ENCODE data around the gene KCNQ2. TPM values are rescaled to one million over a fixed set of nuclear protein-coding genes. Genes with fewer than 3 reads are reported as not detected.

KCNQ2 gene
- total RNA-seq, 1 donor from 2014 or later: not detected

DNA sequence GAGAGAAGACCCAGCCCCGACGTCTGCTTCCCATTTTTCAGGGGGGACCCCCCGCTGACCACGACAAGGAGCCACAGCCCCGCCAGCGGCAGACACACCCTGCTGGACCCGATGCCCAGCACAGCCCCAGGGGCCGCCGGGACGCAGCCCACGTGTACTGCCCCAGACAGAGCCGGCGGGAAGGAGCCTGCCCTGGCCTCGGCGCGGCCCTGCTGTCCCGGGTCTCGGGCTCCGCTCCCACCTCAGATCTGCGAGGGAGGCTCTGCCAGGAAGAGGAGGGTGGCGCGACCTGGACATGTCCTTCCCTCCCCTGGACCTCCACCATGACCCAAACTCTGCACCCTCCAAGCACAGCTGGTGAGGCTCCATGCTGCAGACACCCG, 54.7 kb downstream of the KCNQ2 start:
- Histone ChIP-seq H3K4me3 (ENCODE audit: low read depth, low read length) (no peak overlapping the region), H3K36me3 (ENCODE audit: control insufficient read depth, insufficient read depth, low read length) (no peaks in the 10 kb centered on the region), H3K27me3 (ENCODE audit: control insufficient read depth, insufficient read depth, low read length) (no peaks in the 10 kb centered on the region)
- TF ChIP-seq, protein P1, sequence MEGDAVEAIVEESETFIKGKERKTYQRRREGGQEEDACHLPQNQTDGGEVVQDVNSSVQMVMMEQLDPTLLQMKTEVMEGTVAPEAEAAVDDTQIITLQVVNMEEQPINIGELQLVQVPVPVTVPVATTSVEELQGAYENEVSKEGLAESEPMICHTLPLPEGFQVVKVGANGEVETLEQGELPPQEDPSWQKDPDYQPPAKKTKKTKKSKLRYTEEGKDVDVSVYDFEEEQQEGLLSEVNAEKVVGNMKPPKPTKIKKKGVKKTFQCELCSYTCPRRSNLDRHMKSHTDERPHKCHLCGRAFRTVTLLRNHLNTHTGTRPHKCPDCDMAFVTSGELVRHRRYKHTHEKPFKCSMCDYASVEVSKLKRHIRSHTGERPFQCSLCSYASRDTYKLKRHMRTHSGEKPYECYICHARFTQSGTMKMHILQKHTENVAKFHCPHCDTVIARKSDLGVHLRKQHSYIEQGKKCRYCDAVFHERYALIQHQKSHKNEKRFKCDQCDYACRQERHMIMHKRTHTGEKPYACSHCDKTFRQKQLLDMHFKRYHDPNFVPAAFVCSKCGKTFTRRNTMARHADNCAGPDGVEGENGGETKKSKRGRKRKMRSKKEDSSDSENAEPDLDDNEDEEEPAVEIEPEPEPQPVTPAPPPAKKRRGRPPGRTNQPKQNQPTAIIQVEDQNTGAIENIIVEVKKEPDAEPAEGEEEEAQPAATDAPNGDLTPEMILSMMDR (IDR thresholded peaks at IDR 0.05; ENCODE audit: insufficient read depth, low read length, severe bottlenecking): no peak
- FAIRE-seq: no peak
- no peak for DNase-seq (ENCODE audit: low read depth)

DNA sequence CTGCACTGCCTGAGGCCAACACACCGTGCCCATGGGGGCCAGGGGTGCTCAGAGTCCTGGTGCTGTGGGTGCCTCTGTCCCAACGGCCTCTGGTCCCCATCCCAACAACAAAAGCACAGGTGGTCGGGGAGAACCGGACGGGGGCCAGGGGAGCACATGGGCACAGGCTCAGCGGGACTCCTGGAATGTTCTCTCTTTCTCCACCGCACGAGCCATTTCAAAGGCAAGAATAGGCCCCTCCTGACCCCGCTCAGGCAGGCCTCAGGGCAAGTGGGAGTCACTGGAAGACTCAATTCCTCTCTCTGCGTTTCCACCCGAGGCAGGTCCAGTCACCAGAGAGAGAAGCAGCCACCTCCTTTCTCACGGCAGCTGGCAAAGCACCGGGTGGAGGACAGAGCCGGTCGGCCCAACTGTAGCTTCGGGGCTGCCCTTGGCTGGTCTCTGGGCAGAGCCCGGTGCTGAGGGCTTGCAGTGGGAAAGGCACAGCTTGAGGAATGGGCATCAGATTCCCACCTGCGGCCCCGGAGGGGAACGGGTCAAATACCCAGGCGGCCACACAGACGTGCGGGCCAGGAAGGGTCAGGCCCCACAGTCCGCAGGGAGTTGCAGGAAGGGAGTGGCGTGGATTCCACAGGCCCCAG, 55.2 kb downstream of the KCNQ2 start:
- FAIRE-seq: no peak
- Histone ChIP-seq H3K27me3 (ENCODE audit: control insufficient read depth, insufficient read depth, low read length) (no peaks in the 10 kb centered on the region), H3K36me3 (ENCODE audit: control insufficient read depth, insufficient read depth, low read length) (no peaks in the 10 kb centered on the region), H3K4me3 (ENCODE audit: low read depth, low read length) (no peak overlapping the region)
- no peak for DNase-seq (ENCODE audit: low read depth)
- TF ChIP-seq, protein P1 (IDR thresholded peaks at IDR 0.05; ENCODE audit: insufficient read depth, low read length, severe bottlenecking): no peak

DNA sequence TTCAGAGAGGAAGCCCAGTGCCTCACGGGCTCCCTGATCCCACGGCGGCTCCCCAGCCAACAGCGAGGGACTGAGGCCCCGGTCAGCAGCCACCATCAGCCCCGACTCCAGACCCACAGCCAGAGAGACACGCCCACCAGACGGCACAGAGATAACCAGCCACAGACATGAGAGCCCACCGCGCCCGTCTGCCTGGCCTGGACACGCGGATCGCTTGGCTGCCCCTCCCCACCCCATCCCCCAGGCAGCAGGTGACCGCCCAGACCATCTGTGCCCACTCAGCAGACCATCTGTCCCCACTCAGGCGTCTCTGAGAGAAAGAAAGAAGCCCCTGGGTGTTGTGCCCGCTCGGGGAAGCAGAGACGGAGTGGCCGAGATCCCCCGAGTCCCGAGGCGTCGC, 55.8 kb downstream of the KCNQ2 start:
- DNase-seq (ENCODE audit: low read depth): no peak
- TF ChIP-seq, protein P1 (IDR thresholded peaks at IDR 0.05; ENCODE audit: insufficient read depth, low read length, severe bottlenecking): no peak
- H3K27me3 ChIP-seq (ENCODE audit: control insufficient read depth, insufficient read depth, low read length): no peaks in the 10 kb centered on the region
- FAIRE-seq: no peak
- H3K36me3 ChIP-seq (ENCODE audit: control insufficient read depth, insufficient read depth, low read length): no peaks in the 10 kb centered on the region
- no peak overlapping the region for H3K4me3 ChIP-seq (ENCODE audit: low read depth, low read length)

DNA sequence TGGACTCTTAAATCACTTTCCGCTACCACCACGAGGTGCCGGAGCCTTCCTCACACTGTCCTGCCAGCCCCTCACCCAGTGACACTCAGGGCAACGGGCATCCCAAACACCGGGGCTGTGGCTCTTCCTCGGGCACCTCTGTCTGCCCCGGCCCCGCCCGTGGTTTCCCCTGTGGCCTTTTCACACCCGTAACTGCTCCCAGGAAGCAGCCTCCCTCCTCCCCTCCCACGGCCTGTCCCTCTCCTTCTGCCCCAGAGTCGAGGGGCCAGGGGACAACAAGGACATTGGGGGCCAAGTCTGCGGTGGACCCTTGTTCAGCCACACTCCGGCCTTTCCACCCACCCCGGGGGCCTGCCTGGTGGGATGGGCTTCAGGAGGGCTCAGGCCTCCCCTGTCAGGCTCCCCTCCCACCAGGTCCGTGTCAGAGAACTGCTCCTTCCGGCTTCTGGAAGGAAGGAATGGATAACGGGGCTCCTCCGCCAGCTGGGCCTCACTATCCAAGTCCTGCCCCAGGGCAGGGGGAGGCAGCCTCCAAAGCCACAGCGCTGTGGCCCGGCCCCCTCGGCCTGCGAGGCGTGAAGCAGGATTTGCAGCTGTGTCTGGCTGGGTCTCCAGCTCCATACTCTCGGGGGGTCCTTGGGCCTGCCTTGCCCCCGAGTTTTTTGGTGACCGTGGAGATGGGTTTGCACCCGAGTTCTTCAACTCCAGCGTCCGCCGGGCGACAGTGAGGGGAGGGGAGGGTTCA, 56.6 kb downstream of the KCNQ2 start:
- DNase-seq (ENCODE audit: low read depth) (no peak), FAIRE-seq (no peak)
- Histone ChIP-seq H3K36me3 (ENCODE audit: control insufficient read depth, insufficient read depth, low read length) (no peaks in the 10 kb centered on the region), H3K27me3 (ENCODE audit: control insufficient read depth, insufficient read depth, low read length) (no peaks in the 10 kb centered on the region), H3K4me3 (ENCODE audit: low read depth, low read length) (no peak overlapping the region)
- TF ChIP-seq, protein P1 (IDR thresholded peaks at IDR 0.05; ENCODE audit: insufficient read depth, low read length, severe bottlenecking): no peak

DNA sequence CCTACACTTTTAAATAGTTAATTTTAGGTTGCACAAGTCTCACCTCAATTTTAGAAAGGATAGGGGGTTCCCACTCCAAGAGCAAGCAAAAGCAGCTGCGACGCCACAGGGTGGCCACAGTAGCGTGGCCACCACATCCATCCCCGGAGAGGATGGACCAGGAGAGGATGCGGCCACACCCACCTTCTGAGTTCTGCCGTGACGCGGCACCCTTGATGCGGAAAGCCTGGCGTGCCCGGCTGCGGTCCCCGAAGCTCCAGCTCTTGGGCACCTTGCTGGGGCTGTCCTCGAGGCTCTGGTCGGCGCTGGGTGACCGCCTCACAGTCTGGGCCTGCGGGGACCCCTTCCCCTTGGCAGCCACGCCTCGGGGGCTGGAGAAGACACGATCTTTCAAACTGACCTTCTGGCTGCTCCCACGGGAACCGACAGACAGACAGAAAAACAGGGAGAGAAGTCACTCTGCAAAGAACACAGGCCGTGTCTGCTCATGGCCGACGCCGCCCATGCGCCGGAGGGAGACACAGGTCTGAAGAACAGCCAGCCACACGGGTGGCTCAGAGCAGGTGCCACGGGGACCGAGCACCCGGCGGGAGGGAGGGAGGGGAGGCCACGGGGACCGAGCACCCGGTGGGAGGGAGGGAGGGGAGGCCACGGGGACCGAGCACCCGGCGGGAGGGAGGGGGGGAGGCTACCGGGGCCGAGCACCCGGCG, 57.6 kb downstream of the KCNQ2 start:
- DNase-seq (ENCODE audit: low read depth) (no peak), FAIRE-seq (no peak)
- no peaks in the 10 kb centered on the region for H3K36me3 ChIP-seq (ENCODE audit: control insufficient read depth, insufficient read depth, low read length)
- H3K27me3 ChIP-seq (ENCODE audit: control insufficient read depth, insufficient read depth, low read length): no peaks in the 10 kb centered on the region
- no peak overlapping the region for H3K4me3 ChIP-seq (ENCODE audit: low read depth, low read length)
- TF ChIP-seq, protein P1 (IDR thresholded peaks at IDR 0.05; ENCODE audit: insufficient read depth, low read length, severe bottlenecking): no peak

Measured in bronchial epithelial cell (primary cell).